DMS114 treated with DMSO at 0.1 percent for 48 hours (cell line): ENCODE results near the gene RASSF5.
A peak's percentile ranks its signal among the peaks of the same experiment; 100 is the strongest.

Experiments used
- DNase-seq: peaks from one replicate; lab custom pipeline; 2025; ENCODE audit not compliant: unreplicated experiment; lab: John Stamatoyannopoulos, UW

Gene RASSF5

GRCh38 chr1:206507284-206508129, at the start of gene RASSF5:
Gene RASSF5, plus strand, starts transcription at chr1:206507531. Its CDS starts 72 bp downstream, at chr1:206507603.
- DNase-seq = peak; percentile 27

- no peak for DNase-seq
These were observed 47.6 kb upstream of the RASSF5 start for GRCh38 chr1:206459703-206460102.

GRCh38 chr1:206460836-206461426, 46.4 kb upstream of the RASSF5 start:
- DNase-seq = no peak

GRCh38 chr1:206461602-206462455, 45.5 kb upstream of the RASSF5 start:
- peak; percentile 61 for DNase-seq

GRCh38 chr1:206463137-206463536, 44.2 kb upstream of the RASSF5 start:
- no peak for DNase-seq

GRCh38 chr1:206463911-206464310, 43.4 kb upstream of the RASSF5 start:
- DNase-seq = no peak

- no peak for DNase-seq
These were observed 42.8 kb upstream of the RASSF5 start for GRCh38 chr1:206464456-206464964.

- DNase-seq = no peak
These were observed 41.4 kb upstream of the RASSF5 start for GRCh38 chr1:206465951-206466350.

GRCh38 chr1:206466840-206467649, 40.3 kb upstream of the RASSF5 start:
- no peak for DNase-seq

- DNase-seq = no peak
These were observed 39.4 kb upstream of the RASSF5 start for GRCh38 chr1:206467915-206468314.

GRCh38 chr1:206468571-206468970, 38.8 kb upstream of the RASSF5 start:
- no peak for DNase-seq

GRCh38 chr1:206469411-206469932, 37.9 kb upstream of the RASSF5 start:
- DNase-seq = no peak

GRCh38 chr1:206469933-206470691, 37.2 kb upstream of the RASSF5 start, which contains the start of gene IKBKE:
Gene IKBKE, plus strand, starts transcription at chr1:206470476. Its CDS starts 2,752 bp downstream, at chr1:206473228.
- peak; percentile 15 for DNase-seq

- DNase-seq = no peak
These were observed 36.5 kb upstream of the RASSF5 start for GRCh38 chr1:206470692-206471414.

- no peak for DNase-seq
These were observed 35.9 kb upstream of the RASSF5 start for GRCh38 chr1:206471415-206471801.

- DNase-seq = no peak
These were observed 35.3 kb upstream of the RASSF5 start for GRCh38 chr1:206472024-206472423.

GRCh38 chr1:206472454-206472853, 34.9 kb upstream of the RASSF5 start:
- no peak for DNase-seq

- DNase-seq = no peak
These were observed 34.4 kb upstream of the RASSF5 start for GRCh38 chr1:206472886-206473285.

- DNase-seq = no peak
These were observed 31.3 kb upstream of the RASSF5 start for GRCh38 chr1:206476058-206476457.
